ENCODE data around the gene PEG3.
"Not testable (repeated sequence)": the region's sequence is repeated elsewhere in the genome, so short reads cannot be mapped to it uniquely, and the experiment has no call there.

Gene PEG3

GRCh38 chr19:56840451-56841192 is at the start of gene PEG3, which contains the start of gene ZIM2:
Gene PEG3 (minus strand): TSS chr19:56840726. CDS start chr19:56824655, 16,071 bp downstream.
Gene ZIM2 (minus strand): TSS chr19:56840726. CDS start chr19:56824277, 16,449 bp downstream.
- DNase-seq (ENCODE audit: low read depth in 1 of 2, low spot score in 1 of 2), result no peak

DNA sequence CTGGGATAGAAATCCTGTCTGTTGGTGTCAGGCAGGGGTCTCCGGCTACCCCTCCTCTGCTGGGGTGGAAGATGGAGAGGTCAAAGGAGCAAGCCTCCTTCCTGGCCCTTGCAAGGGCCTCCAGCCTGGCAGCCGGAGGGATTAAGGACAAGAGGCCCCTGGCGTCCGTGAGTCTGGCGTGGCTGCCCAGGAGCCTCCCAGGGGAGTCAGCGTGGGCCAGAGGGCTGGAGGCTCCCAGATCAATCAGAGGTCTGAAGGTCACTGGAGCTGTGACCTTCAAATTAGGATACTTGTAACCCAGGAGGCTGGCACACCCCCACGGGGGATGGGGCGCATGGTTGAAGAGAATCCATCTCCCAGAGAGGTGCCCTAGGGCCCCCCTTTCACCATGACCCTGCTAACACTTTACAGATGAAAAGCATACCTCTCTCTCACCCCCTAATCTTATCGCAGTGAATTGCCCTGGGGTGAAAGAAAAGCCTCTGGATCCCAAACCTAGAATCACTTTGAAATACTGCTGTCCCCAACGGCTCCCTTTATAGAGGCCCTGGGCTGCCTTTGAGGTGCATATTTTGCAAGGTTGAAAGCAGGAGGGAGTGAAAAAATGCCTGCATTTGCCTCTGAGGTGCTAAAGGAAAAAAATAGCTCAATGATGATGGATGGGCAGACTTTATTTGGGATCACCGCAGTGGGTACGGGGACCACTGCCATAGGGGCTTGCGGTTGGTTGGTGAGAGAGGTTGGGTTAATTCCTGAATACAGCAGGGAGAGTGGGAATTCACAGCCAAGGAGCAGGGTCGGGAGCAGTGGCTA is 44.9 kb upstream of the PEG3 start:
- DNase-seq (ENCODE audit: low read depth in 1 of 2, low spot score in 1 of 2), result no peak

- DNase-seq (ENCODE audit: low read depth in 1 of 2, low spot score in 1 of 2), result no peak
Measured at GRCh38 chr19:56884441-56884840, 43.9 kb upstream of the PEG3 start.

DNA sequence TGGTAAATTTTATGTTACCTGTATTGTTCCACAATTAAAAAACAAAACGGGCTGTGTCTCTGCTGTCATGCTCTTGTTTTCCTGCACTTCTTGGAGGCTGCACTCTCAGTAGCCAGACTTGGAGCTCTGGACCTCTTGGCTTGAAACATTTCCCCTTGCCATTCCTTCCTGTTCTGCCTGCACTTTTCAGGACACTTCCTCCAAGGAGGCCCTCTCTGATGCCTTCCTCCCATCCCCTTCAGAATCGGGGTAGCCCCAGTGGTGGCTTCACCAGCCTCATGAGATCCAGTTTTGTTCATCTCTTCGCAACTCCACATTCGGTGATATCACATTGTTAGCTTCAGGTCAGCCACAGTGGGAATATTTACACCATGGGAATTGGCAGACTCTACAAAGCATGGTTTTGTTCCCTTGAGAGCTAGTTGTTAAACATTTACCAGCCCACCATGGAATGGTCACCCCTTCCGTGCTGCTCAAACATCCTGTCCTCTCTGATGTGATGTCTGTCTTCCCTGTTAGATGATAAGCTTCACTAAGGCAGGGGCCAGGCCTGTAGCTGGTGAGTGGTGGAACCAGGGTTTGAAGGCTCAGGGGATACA is 40.2 kb upstream of the PEG3 start:
- no peak for DNase-seq (ENCODE audit: low read depth in 1 of 2, low spot score in 1 of 2)

- DNase-seq (ENCODE audit: low read depth in 1 of 2, low spot score in 1 of 2), result no peak
Measured at GRCh38 chr19:56877069-56877715, 36.7 kb upstream of the PEG3 start.

GRCh38 chr19:56875717-56876116 is 35.2 kb upstream of the PEG3 start:
- no peak for DNase-seq (ENCODE audit: low read depth in 1 of 2, low spot score in 1 of 2)

GRCh38 chr19:56874530-56874929 is 34.0 kb upstream of the PEG3 start:
- DNase-seq (ENCODE audit: low read depth in 1 of 2, low spot score in 1 of 2), result no peak

- no peak for DNase-seq (ENCODE audit: low read depth in 1 of 2, low spot score in 1 of 2)
Measured at GRCh38 chr19:56873493-56873892, 33.0 kb upstream of the PEG3 start.

DNA sequence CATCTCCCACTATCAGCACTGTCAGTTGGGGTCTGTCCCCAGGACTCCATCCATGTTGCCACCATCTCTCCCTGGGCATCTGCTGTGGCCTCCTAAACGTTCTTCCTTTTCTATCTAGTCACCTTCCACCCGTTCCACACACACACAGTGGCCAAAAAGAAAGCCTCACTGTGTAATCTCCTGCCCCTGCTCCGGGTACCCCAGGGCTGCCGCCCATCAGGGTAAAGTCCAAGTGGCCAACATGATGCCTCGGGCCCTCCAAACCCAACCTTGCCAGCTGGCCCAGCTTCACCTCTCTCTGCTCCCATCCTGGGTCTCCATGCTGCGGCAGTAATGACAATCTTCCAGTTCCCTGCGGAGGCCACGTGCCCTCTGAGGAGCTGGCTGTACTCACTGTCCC is 29.4 kb upstream of the PEG3 start:
- no peak for DNase-seq (ENCODE audit: low read depth in 1 of 2, low spot score in 1 of 2)

GRCh38 chr19:56868446-56868845 is 27.9 kb upstream of the PEG3 start:
- no peak for DNase-seq (ENCODE audit: low read depth in 1 of 2, low spot score in 1 of 2)

GRCh38 chr19:56866538-56866937 is 26.0 kb upstream of the PEG3 start:
- DNase-seq (ENCODE audit: low read depth in 1 of 2, low spot score in 1 of 2), result no peak

GRCh38 chr19:56864443-56865125 is 24.1 kb upstream of the PEG3 start:
- no peak for DNase-seq (ENCODE audit: low read depth in 1 of 2, low spot score in 1 of 2)

DNA sequence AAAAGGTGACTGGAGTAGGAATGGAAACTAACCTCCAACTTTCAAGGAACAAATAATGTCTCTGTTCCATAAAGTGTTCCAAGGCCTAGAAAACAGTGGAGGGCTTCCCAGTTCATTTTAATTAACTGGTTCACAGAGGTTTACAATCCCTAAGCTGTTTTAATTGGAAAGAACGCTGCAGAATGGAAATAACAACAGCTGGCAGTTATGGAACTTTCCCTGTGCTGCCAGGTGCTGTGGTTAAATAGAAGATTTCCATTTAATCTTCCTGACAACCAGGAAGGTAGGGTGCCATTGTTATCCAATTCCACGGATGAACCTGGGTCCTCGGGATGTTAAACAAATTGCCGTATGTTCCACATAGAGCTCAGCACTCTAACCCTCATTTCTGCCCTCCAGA is 22.2 kb upstream of the PEG3 start:
- DNase-seq (ENCODE audit: low read depth in 1 of 2, low spot score in 1 of 2), result no peak

- not testable (repeated sequence) for DNase-seq (ENCODE audit: low read depth in 1 of 2, low spot score in 1 of 2)
Measured at GRCh38 chr19:56860409-56860808, 19.9 kb upstream of the PEG3 start.

DNA sequence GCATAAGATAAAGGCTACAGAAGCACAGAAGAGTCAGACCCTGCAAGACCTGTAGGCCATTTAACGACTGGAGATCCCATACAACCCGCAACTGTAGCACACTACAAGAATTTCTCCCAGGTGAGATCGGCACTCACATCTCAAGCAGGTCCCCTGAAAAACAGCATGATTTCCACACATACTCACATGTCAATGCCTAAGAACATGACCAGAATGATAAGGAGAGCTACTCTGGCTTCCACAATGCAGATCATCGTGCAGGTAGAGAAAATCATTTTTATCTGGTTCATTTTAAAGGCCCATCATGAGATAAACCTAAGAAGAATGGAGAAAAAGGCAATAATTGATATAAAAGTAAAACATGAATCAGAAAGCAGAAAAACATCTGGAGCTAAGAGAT is 17.5 kb upstream of the PEG3 start:
- no peak for DNase-seq (ENCODE audit: low read depth in 1 of 2, low spot score in 1 of 2)

- DNase-seq (ENCODE audit: low read depth in 1 of 2, low spot score in 1 of 2), result no peak
Measured at GRCh38 chr19:56856822-56857221, 16.3 kb upstream of the PEG3 start.

DNA sequence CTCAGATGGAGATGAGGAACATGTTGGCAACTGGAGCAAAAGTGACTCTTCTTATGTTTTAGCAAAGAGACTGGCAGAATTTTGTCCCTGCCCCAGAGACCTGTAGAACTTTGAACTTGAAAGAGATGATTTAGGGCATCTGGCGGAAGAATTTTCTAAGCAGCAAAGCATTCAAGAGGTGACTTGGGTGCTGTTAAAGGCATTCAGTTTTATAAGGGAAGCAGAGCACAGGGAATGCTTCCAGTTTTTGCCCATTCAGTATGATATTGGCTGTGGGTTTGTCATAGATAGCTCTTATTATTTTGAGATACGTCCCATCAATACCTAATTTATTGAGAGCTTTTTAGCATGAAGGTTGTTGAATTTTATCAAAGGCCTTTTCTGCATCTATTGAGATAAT is 11.8 kb upstream of the PEG3 start:
- not testable (repeated sequence) for DNase-seq (ENCODE audit: low read depth in 1 of 2, low spot score in 1 of 2)

DNA sequence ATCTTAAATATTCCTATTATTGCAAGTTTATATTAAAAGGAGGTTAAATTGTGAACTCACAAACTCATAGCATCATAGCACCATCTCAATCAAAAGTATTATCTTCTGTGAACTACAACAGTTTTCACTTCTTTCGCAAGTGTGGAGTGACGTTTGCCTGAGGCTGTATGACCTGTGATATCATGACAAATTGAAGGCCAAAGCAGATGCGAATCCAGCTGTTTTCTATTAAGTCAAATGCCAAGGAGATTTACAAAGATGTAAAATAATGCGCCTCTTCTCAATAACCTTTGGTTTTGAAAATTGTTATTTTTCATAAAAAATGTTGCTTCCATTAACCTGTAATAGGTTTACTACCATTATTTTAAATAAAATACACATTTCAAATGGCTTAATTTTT is 7.6 kb upstream of the PEG3 start:
- DNase-seq (ENCODE audit: low read depth in 1 of 2, low spot score in 1 of 2), result no peak

- DNase-seq (ENCODE audit: low read depth in 1 of 2, low spot score in 1 of 2), result no peak
Measured at GRCh38 chr19:56842412-56842811, 1.9 kb upstream of the PEG3 start.

- no peak for DNase-seq (ENCODE audit: low read depth in 1 of 2, low spot score in 1 of 2)
Measured at GRCh38 chr19:56841193-56841543, 642 bp upstream of the PEG3 start.
